SKM-1 (cell line): ENCODE data around the gene C19orf81.
"Not testable (repeated sequence)": the region's sequence is repeated elsewhere in the genome, so short reads cannot be mapped to it uniquely, and the experiment has no call there.

Source experiments
- DNase-seq: peaks from one replicate; lab custom pipeline; 2025; ENCODE audit not compliant: unreplicated experiment; lab: John Stamatoyannopoulos, UW

The C19orf81 gene

DNA sequence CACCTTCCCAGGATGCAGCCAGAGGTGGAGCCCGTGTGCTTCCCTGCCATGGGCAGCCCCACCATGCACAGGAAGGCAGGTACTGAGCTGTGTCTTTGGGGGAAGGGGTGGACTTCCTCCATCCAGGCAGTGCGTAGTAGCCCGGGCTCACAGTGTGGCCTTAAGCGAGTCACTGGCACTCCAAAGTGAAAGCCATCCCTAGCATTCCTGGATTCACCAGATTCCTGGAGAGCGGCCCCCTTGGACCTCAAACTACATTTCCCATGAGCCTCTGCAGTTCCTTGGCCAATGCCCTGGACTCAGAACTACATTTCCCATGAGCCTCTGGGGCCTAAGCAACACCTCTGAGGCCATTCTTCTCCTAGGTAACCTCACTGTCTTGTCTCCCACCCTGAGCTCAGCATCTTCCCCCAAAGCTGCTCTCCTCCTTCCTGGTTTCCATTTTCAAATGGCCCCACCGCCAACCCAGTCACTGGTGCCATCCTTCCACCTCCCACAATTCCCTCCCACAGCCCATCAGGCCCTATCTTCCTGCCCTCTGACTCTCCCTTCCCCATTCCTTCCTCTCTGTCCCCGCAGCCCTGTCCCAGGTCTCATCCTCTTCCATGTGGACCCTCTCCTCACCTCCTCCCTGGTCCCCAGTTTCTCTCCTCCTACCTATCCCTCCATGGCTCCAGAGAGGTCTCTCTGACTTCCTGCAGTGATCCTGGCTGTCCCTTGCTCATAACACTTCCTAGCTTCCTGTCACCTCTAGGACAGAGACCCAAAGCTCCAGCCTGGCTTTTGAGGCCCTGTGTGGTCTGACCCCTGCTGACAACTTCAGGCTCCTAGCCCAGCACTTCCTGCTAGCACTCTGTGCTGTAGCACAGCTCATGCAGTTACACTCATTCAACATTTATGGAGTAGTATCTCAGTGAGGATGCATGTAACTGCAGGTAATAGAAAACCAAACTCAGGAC lies at the start of gene C19orf81:
TSS of gene C19orf81 (plus strand) at position 13 of the 959 bp plus-strand sequence. CDS start at position 13, 0 bp downstream.
- no peak for DNase-seq

DNA sequence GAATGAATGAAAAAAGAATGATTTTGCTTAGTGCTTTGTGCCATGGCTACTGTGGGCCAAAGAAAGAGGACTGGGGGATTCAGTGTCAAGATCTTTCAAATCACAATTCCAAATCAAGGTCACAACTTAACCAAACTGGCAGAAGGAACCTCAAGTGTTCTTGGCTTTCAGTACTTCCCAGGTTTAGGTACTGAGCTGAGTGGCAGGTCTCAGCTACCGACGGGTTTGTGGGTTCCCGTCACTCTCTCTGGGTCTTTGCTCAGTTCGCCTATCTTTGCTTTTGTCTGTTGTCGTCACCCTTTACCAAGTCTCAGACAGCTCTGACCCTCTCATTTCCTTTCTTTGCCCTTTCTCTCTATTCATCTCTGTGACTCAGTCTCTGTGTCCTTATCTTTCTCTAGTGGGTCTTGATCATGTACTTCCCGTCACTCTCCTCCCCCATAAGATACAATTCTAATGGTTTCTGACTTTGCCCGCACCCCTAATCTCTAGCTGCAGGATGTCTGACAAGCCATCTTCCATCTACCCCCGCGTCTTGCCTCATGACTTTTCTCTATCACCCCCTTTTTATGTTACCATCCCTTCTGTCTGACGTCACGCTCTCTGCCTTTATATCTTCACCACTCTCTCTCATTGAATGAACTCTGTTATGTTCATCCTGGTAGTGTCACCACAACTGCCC lies 47.7 kb upstream of the C19orf81 start:
- no peak for DNase-seq

DNA sequence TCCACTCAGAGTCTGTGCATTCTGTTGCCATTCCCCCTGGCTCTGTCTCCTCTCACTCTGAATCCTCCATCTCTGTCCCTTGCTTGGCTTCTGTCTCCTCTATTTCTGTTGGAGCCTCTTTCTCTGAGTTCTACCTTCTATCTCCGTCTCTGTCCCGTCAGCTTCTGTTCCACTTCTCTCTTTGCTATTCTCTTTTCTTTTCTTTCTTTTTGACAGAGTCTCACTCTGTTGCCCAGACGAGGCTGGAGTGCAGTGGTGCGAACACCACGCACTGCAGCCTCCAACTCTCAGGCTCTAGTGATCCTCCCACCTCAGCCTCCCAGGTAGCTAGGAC lies 47.2 kb upstream of the C19orf81 start:
- DNase-seq = no peak

DNA sequence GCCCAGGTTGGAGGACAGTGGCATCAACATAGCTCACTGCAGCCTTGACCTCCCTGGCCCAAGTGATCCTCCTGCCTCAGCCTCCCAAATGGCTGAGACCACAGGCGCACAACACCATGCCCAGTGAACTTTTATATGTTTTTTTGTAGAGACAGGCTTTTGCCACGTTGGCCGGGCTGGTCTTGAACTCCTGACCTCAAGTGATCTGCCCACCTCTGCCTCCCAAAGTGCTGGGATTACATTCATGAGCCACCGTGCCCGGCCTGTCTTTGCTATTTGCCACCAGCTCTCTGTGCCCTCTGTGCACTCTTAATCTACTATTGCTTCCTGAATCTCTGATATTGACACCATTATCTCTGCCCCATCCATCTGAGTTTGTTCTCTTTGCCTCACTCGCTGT lies 46.7 kb upstream of the C19orf81 start:
- no peak for DNase-seq

DNA sequence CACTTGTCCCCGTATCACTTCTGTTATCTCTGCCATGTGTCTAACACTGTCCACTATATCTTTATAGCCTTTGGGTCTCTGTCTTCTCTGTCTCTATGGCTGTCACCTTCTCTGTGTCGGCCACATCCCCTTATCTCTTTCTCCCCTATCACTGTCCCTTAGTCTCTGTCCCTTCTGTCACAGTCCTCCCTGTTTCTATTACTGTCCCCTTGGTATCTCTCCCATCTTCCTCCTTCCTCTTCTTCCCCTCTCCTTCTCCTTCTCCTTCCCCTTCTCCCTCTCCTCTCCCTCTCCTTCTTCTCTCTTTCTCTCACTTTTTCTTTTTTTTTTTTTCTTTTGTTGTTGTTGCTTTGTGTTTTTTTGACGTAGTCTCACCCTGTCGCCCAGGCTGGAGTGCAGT lies 46.3 kb upstream of the C19orf81 start:
- DNase-seq = no peak

DNA sequence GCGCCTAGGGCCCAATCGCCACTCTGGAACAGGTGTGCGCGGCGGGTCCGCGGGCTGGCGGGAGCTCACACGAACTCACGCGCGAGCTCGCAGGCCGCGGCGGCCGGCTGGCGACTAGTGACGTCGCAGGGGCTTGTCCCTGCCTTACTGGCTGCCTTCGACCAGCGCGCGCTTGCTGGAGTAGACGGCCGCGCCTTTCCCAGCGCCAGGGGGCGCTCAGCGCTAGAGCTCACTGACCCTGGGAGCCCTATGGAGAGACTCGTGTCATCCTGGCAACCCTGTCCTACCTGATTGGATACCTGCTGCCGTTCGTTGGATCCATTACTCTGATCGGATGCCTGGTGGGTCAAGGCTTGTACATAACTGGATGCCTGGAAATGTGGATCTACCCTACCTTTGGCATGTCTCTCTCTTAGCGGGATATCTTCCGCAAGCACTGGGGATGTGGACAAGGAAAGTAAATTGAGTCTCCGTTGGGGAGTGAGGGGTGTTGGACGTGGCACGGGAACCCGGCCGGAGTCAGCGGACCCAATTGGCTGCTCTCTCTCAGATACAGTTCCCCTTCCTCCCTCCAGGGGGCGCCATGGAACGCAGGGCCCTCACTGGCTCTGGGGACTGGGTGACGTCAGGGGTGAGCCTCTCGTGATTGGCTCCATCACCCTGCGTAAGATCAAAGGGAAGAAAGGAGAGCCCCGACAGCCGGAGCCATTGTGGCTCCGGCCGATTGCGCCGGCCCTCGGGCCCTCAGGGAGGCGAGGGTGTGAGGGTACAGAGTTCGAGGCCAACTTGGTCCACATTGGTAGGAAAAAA lies 44.8 kb upstream of the C19orf81 start:
- not testable (repeated sequence) for DNase-seq

DNA sequence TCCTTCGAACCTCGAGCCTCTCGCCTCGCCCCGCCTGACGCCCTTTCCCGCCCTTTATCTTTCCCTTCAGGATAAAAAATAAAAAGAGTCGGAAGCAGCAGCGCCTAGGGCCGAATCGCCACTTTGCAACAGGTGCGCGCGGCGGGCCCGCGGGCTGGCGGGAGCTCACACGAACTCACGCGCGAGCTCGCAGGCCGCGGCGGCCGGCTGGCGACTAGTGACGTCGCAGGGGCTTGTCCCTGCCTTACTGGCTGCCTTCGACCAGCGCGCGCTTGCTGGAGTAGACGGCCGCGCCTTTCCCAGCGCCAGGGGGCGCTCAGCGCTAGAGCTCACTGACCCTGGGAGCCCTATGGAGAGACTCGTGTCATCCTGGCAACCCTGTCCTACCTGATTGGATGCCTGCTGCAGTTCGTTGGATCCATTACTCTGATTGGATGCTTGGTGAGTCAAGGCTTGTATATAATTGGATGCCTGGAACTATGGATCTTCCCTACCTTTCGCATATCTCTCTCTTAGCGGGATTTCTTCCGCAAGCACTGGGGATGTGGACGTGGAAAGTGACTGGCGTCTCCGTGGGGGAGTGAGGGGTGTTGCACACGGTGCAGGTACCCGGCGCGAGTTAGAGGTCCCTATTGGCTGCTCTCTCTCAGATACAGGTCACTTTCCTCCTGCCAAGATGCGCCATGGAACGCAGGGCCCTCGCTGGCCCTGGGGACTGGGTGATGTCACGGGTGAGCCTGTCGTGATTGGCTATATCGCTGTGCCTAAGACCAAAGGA lies 43.0 kb upstream of the C19orf81 start:
- not testable (repeated sequence) for DNase-seq

DNA sequence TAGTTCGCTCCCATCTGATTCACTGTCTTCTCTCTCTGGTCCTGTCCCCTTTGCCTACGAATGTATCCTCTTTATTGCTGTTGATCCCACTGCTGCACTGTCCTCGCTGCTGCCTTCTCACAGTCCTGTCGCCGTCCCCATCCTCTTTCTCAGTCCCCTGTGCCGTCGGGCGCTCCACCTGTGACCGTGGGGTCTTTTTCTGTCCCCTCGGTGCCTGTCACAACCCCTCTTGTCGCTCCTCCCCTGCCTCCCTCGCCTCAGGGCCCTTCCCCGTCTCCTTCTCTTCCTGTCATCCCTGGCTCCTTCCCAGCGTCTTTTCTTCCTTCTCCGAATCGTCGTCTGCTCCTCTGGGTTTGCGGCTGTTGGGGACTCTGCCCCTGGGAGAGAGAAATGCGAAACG lies 41.9 kb upstream of the C19orf81 start:
- DNase-seq = no peak

DNA sequence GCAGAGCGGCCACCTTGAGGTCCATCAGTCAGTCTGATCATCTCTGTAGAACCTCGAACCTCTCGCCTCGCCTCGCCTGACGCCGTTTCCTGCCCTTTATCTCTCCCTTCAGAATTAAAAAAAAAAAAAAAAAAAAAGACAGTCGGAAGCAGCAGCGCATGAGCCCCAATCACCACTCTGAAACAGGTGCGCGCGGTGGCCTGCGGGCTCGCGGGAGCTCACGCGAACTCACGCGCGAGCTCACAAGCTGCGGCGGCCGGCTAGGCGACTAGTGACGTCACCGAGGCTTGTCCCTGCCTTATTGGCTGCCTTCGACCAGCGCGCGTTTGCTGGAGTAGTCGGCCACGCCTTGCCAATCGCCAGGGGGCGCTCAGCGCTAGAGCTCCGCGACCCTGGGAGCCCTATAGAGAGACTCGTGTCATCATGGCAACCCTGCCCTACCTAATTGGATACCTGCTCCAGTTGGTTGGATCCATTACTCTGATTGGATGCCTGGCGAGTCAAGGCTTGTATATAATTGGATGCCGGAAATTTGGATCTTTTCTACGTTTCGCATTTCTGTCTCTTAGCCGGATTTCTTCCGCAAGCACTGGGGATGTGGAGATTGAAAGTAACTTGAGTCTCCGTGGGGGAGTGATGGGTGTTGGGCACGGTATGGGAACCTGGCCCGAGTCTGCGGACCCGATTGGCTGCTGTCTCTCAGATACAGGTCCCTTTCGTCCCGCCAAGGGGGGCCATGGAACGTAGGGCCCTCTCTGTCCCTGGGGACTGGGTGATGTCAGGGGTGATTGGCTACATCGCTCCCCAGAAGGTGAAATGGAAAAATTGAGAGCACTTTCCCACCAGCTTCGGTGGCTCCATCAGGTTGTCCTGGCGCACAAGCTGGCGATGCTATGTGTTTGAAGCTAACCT lies 41.1 kb upstream of the C19orf81 start:
- DNase-seq = peak; percentile 65

DNA sequence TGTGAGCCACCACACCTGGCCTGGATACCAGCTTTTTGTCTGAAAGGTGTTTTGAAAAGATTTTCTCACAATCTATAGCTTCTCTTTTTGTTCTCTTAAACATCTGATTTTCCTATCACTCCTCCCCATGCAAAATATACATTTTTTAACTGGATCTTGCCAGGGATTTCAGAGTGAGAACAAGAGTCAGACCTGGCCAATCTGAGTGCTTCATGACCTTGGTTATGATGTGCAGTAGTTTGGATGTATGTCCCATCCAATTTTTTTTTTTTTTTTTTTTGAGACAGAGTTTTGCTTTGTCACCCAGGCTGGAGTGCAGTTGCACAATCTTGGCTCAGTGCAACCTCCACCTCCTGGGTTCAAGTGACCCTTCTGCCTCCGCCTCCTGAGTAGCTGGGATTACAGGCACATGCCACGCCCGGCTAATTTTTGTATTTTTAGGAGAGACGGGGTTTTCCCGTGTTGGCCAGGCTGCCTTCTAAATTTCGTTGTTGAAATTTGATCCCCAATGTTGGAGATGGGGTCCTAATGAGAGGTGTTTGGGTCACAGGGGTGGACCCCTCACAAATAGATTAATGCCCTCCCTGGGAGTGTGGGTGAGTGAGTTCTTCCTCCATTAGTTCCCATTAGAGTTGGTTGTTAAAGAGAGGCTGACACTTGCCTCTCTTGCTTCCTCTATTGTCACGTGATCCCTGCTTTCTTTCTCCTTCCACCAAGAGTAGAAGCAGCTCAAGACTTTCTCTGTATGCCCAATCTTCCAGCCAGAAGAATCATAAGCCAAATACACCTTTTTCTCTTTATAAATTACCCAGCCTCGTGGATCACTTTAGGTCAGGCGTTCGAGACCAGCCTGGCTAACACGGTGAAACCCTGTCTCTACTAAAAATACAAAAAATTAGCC lies 36.5 kb upstream of the C19orf81 start:
- not testable (repeated sequence) for DNase-seq

DNA sequence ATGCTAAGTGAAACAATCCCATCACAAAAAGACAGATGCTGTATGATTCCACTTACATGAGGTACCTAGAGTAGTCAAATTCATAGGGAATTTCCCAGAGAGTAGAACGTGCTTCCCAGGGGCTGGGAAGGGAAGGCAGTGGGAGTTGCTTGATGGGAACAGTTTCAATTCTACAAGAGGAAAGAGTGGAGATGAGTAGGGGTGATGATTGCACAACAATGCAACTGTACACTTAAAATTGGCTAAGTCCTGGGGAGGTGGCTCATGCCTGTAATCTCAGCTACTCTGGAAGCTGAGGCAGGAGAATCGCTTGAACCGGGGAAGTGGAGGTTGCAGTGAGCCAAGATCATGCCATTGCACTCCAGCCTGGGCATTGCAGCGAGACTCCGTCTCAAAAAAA lies 30.9 kb upstream of the C19orf81 start:
- not testable (repeated sequence) for DNase-seq

DNA sequence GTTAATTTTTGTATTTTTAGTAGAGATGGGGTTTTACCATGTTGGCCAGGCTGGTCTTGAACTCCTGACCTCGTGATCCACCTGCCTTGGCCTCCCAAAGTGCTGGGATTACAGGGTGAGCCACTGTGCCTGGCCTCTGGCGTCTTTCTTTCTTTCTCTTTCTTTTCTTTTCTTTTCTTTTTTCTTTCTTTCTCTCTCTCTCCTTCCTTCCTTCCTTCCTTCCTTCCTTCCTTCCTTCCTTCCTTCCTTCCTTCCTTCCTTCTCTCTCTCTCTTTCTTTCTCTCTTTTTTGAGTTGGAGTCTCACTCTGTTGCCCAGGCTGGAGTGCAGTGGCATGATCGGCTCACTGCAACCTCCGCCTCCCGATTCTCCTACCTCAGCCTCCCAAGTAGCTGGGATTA lies 30.1 kb upstream of the C19orf81 start:
- not testable (repeated sequence) for DNase-seq

DNA sequence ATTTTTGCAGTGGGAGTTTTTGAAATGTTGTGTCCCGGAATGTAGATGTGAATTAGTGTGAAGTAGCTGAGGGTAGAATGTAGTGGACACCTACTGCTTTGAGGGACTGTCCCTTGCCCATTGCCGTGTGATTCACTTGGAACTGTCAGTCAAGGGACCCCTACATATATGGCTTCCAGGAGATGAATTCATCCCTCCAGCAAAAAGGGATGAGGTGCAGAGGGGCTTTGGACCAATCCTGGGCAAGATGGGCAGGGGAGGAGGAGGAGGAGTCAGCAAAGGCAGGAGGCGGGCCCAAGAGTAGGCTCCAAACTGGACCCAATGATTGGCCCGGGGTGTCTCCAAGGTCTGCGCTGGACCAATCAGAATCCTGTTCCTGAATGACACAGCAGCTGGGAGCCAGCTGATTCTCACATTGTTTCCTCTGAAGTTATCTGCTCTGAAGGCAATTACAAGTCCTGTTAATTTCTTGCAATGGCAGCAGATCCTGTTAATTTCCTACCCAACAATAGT lies 28.8 kb upstream of the C19orf81 start:
- not testable (repeated sequence) for DNase-seq

DNA sequence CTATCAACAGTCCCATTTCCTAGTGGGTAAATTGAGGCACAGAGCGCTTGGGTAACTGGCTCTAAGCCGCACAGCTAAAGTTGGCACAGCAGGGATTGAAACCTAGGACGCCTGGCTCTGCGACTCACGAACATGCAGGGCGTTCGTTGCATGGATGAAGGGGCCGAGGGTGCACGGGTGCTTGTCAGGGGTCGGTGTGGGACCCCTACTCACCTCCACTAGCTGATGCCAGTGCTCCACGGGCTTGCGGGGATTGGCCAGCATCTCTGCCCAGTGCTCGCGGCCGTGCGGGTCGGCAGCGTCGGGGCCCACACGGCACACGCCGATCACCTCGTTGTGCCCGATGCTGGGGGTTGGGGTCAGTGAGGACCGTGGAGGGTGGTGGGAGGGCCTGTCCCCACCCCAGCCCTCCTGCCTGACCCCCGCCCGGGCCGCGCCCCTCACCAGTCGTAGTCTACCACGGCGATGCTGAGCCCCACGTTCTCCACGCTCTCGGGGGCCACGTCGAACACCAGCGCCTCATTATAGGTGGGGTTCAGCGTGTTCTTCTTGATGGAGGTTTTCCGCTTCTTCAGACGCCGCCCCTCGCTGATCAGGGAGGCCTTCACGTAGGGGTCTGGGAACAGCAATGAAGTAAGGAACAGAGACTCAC lies 24.2 kb upstream of the C19orf81 start:
- no peak for DNase-seq

DNA sequence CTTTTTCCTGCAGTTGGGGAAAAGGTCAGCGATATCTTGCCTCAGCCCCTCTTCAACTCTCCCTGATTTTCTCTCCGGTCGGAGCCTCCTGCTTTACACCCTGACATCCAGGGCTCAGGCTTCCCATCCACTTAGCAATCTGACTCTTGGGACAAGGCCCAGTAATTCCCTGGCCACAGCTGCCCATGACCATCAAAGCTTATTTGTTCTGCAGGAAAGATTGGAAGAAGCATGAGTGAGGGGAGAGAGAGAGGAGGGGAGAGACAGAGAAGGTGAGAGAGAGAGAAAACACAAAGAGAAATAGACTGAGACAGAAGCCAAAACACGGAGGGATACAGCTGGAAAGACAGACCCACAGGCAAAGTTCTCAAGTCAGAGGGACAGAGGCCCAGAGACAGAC lies 23.2 kb upstream of the C19orf81 start:
- DNase-seq = no peak

DNA sequence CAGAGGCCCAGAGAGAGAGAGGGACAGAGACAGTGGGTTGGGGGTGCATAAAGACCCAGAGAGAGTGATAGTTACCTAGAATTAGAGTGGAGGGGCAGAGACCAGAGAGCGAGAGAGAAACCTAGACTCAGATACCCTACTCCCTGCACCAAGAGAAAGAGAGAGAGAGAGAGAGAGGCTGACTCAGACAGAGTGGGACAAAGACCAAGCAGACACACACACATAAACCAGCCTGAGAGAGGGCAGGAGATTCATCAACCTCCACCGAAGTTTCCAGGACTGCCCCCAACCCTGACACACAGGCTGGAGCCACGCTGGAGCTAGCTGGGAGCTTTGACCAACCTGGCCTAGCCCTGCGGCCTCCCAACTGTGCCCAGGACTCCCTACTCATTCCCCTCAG lies 22.4 kb upstream of the C19orf81 start:
- no peak for DNase-seq

DNA sequence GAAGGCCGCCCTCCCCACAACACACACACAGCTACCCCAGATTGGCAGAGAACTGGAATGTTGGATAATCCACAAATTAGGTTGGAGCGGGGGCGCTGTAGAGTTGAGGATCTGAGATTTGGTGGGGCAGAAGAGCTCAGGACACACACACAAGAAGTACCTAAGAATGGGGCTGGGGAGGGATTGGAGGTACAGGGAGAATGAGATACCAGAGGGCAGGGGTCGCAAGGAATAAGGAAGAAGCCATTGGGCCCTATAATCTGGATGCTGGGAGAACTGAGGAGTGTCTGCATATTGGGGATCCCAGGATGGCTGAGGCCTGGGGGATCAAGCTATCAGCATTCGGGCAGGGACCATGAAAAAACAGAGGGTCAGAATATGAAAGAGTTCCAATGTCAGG lies 21.1 kb upstream of the C19orf81 start:
- DNase-seq = no peak

DNA sequence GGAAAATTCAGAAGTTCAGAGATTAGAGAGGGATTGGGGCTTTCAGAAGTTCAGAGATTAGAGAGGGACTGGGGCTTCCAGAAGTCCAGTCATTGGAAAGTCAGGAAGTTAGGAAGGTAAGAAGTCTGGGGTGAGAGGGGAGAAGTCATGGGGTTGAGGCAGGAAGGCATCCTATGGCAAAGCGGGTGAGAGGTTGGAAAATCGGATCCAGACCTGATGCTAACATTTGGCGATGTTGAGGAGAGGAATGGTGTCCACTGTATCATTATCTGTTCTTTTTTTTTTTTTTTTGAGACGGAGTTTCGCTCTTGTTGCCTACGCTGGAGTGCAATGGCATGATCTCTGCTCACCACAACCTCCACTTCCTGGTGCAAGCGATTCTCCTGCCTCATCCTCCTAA lies 20.7 kb upstream of the C19orf81 start:
- DNase-seq = no peak
